HFFc6 (cell line): Measurements from ENCODE around the gene CDK6. TPM values are rescaled to one million over a fixed set of nuclear protein-coding genes. Genes with fewer than 3 reads are reported as not detected.

ENCODE experiments used
- DNase-seq: peaks from one replicate; pipeline ENCODE4 v3.0.0-alpha.2; 2018
- H3K27ac Mint-ChIP-seq: 2 replicates; pipeline ENCODE4 v1.8.0; 2020; ENCODE audit warnings: mild to moderate bottlenecking, mixed read lengths
- H3K27me3 Mint-ChIP-seq: 2 replicates; pipeline ENCODE4 v1.8.0; 2021; ENCODE audit warnings: mild to moderate bottlenecking, moderate library complexity, mixed read lengths; ENCODE audit not compliant: insufficient read depth
- H3K36me3 Mint-ChIP-seq: 2 replicates; pipeline ENCODE4 v1.8.0; 2021; ENCODE audit warnings: low read depth, mixed read lengths
- H3K4me1 Mint-ChIP-seq: 2 replicates; pipeline ENCODE4 v1.8.0; 2020; ENCODE audit warnings: low read depth, mixed read lengths
- H3K4me3 Mint-ChIP-seq: 2 replicates; pipeline ENCODE4 v1.8.0; 2020; ENCODE audit warnings: mild to moderate bottlenecking, moderate library complexity, mixed read lengths
- H3K9me3 Mint-ChIP-seq: 2 replicates; pipeline ENCODE4 v1.8.0; 2020; ENCODE audit warnings: mild to moderate bottlenecking, mixed read lengths
- CTCF ChIP-seq: fragments of 200-600 bp; sonication (generic); IDR thresholded peaks from 2 replicates; pipeline ENCODE4 v1.5.0; 2021; ENCODE audit warnings: antibody characterized with exemption, mild to moderate bottlenecking
- total RNA-seq, 6 experiments: library from RNA; stranded (reverse); fragmentation: NEBNext Ultra II Directional; extraction: Animal tissue kit (Norgen Biotek cat#: 25700); gene quantifications; 2 replicates in 1 of 6; 3 replicates in 5 of 6; pipeline ENCODE4 v1.2.3, GENCODE V29; 2021

The CDK6 gene
- total RNA-seq, 6 experiments from 2014 or later = 54.5 to 90.0 (median 58.9) TPM

- Mint-ChIP-seq H3K36me3 (peaks cover 50% of the 10 kb centered on the region), H3K27ac (peak overlapping the region; percentile 71), H3K4me3 (no peak overlapping the region), H3K9me3 (no peaks in the 10 kb centered on the region), H3K27me3 (peaks cover 2% of the 10 kb centered on the region), H3K4me1 (peaks cover 56% of the 10 kb centered on the region)
- no peak for TF ChIP-seq CTCF
- DNase-seq = no peak
Measured at GRCh38 chr7:92682903-92683539, 153.4 kb downstream of the CDK6 start.

- Mint-ChIP-seq H3K4me3 (no peak overlapping the region), H3K27me3 (peaks cover 2% of the 10 kb centered on the region), H3K9me3 (no peaks in the 10 kb centered on the region), H3K27ac (peak overlapping the region; percentile 71), H3K4me1 (peaks cover 57% of the 10 kb centered on the region), H3K36me3 (peaks cover 44% of the 10 kb centered on the region)
- no peak for TF ChIP-seq CTCF
- no peak for DNase-seq
Measured at GRCh38 chr7:92682330-92682729, 154.0 kb downstream of the CDK6 start.

- Mint-ChIP-seq H3K4me1 (peaks cover 57% of the 10 kb centered on the region), H3K27me3 (peaks cover 2% of the 10 kb centered on the region), H3K9me3 (no peaks in the 10 kb centered on the region), H3K36me3 (peaks cover 37% of the 10 kb centered on the region), H3K4me3 (no peak overlapping the region), H3K27ac (peak overlapping the region; percentile 71)
- no peak for DNase-seq
- no peak for TF ChIP-seq CTCF
Measured at GRCh38 chr7:92681633-92682032, 154.7 kb downstream of the CDK6 start.

- Mint-ChIP-seq H3K27ac (peak overlapping the region; percentile 65; the same call in 1 of the 2 replicates), H3K9me3 (no peaks in the 10 kb centered on the region), H3K36me3 (peaks cover 34% of the 10 kb centered on the region), H3K27me3 (peaks cover 2% of the 10 kb centered on the region), H3K4me3 (no peak overlapping the region), H3K4me1 (peaks cover 57% of the 10 kb centered on the region)
- DNase-seq = no peak
- peak; percentile 18; the same call in 1 of the 2 replicates for TF ChIP-seq CTCF
Measured at GRCh38 chr7:92680442-92680841, 155.9 kb downstream of the CDK6 start.

- DNase-seq = no peak
- Mint-ChIP-seq H3K27ac (peak overlapping the region; percentile 9; the same call in 1 of the 2 replicates), H3K4me1 (peaks cover 47% of the 10 kb centered on the region), H3K27me3 (peaks cover 2% of the 10 kb centered on the region), H3K36me3 (peaks cover 39% of the 10 kb centered on the region), H3K4me3 (no peak overlapping the region), H3K9me3 (no peaks in the 10 kb centered on the region)
- no peak for TF ChIP-seq CTCF
Measured at GRCh38 chr7:92678291-92678920, 158.0 kb downstream of the CDK6 start.
